Measurements from ENCODE around the gene RABGGTA. TPM values are rescaled to one million over a fixed set of nuclear protein-coding genes. Genes with fewer than 3 reads are reported as not detected.

RABGGTA gene
- total and polyA plus RNA-seq, 8 donors = 16.0 to 230 (median 87.8) TPM

GRCh38 chr14:24292118-24292807 lies 20.9 kb upstream of the RABGGTA start:
- intact Hi-C loops (cut with DNase I; ENCODE audit: low total_unique reads) = loop anchor here (10.0 kb wide), 1 partner anchor 47 kb away; the partner anchor contains the start of gene TINF2
- H3K4me1 ChIP-seq = peaks cover 0 to 11% (median 9%) of the 10 kb centered on the region in 4 donors
- peaks cover 26 to 79% (median 65%) of the 10 kb centered on the region in 4 donors for H3K36me3 ChIP-seq
- 92 to 96% (median 94%) methylated on average over 10 to 11 of the region's 11 CpGs for WGBS, 5 donors
- no peak overlapping the region for H3K4me3 ChIP-seq
- TF ChIP-seq POLR2AphosphoS5 (IDR thresholded peaks at IDR 0.05) (no peak), EP300 (IDR thresholded peaks at IDR 0.05) (no peak), POLR2A (IDR thresholded peaks at IDR 0.05) (no peak), CTCF (IDR thresholded peaks at IDR 0.05) (no peak)
- no peak overlapping the region for H3K27ac ChIP-seq
- no peaks in the 10 kb centered on the region for H3K27me3 ChIP-seq
- no peaks in the 10 kb centered on the region for H3K9me3 ChIP-seq
- DNase-seq = no peak

- H3K4me1 ChIP-seq = peaks cover 0 to 4% (median 2%) of the 10 kb centered on the region in 4 donors
- no peak for DNase-seq
- TF ChIP-seq POLR2A (IDR thresholded peaks at IDR 0.05) (no peak), EP300 (IDR thresholded peaks at IDR 0.05) (no peak), POLR2AphosphoS5 (IDR thresholded peaks at IDR 0.05) (no peak), CTCF (IDR thresholded peaks at IDR 0.05) (no peak)
- no peaks in the 10 kb centered on the region for H3K9me3 ChIP-seq
- H3K36me3 ChIP-seq = peaks cover 26 to 79% (median 65%) of the 10 kb centered on the region in 4 donors
- H3K27me3 ChIP-seq = no peaks in the 10 kb centered on the region
- intact Hi-C loops (cut with DNase I; ENCODE audit: low total_unique reads) = loop anchor here (10.0 kb wide), 1 partner anchor 47 kb away; the partner anchor contains the start of gene TINF2
- WGBS, 5 donors = 85 to 93% (median 90%) methylated on average over 3 of the region's 3 CpGs
- no peak overlapping the region for H3K4me3 ChIP-seq
- H3K27ac ChIP-seq = no peak overlapping the region
Observed at GRCh38 chr14:24291446-24292117, 20.2 kb upstream of the RABGGTA start.

DNA sequence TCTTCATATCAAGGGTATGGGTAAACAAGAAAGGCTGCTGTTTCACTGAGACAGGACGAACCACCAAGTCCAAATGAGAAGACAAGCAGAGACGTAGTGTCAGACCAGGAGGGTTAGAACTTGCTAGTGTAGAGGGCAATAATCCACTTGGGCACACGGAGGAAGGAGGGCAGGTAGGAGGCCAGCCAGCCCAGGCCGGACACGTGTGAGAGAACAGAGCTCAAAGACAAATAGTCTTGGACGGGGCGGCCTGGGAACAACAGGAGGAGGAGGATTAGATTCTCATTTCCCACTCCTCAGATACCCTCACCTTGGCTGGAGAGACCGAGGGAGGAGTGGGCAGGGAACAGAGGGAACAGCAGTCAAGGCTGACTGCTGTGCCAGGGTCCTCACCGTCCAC lies 19.3 kb upstream of the RABGGTA start:
- no peak overlapping the region for H3K4me3 ChIP-seq
- intact Hi-C loops (cut with DNase I; ENCODE audit: low total_unique reads) = loop anchor here (10.0 kb wide), 1 partner anchor 46 kb away; the partner anchor contains the start of gene TINF2
- H3K27me3 ChIP-seq = no peaks in the 10 kb centered on the region
- no peaks in the 10 kb centered on the region for H3K9me3 ChIP-seq
- 80 to 91% (median 85%) methylated on average over 9 of the region's 9 CpGs for WGBS, 5 donors
- no peaks in the 10 kb centered on the region for H3K4me1 ChIP-seq
- no peak for DNase-seq
- peaks cover 18 to 71% (median 58%) of the 10 kb centered on the region in 4 donors for H3K36me3 ChIP-seq
- no peak for TF ChIP-seq CTCF (IDR thresholded peaks at IDR 0.05)
- TF ChIP-seq POLR2A (IDR thresholded peaks at IDR 0.05) = no peak
- no peak for TF ChIP-seq EP300 (IDR thresholded peaks at IDR 0.05)
- TF ChIP-seq POLR2AphosphoS5 (IDR thresholded peaks at IDR 0.05) = no peak
- no peak overlapping the region for H3K27ac ChIP-seq

DNA sequence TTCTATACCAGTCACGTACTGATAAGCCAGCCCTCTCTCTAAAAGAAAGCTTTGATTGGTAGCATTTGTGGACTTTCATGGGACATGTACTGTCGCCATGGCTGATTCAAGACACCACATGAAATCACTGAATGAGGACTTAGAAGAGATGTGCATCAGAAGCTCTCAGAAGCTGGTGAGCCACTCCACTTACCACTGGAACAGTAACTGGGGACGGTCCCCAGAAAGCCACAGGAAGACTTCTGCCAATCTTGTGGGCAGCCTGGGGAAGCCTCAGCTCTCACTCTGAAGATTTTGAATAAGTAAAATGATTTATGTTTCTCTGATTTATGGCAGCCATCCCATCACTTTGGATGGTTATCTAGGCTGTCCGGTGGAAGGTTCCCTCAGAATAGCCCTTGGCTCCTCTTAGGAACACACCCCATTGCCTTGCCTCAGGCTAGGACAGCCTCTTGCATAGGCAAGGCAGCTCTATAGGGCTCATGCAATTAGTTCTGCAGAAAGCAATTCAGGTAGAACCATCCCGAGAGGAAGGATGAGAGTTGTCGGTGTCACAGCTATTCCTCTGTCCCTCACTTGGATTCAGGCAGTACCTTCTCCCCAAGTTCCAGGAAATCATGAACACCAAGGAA lies 18.4 kb upstream of the RABGGTA start:
- no peaks in the 10 kb centered on the region for H3K4me1 ChIP-seq
- H3K9me3 ChIP-seq = no peaks in the 10 kb centered on the region
- no peak overlapping the region for H3K4me3 ChIP-seq
- DNase-seq = no peak
- H3K36me3 ChIP-seq = peaks cover 18 to 61% (median 49%) of the 10 kb centered on the region in 4 donors
- no peak overlapping the region for H3K27ac ChIP-seq
- TF ChIP-seq POLR2A (IDR thresholded peaks at IDR 0.05) (no peak), EP300 (IDR thresholded peaks at IDR 0.05) (no peak), POLR2AphosphoS5 (IDR thresholded peaks at IDR 0.05) (no peak), CTCF (IDR thresholded peaks at IDR 0.05) (no peak)
- intact Hi-C loops (cut with DNase I; ENCODE audit: low total_unique reads) = loop anchor here (10.0 kb wide), 1 partner anchor 45 kb away; the partner anchor contains the start of gene TINF2
- H3K27me3 ChIP-seq = no peaks in the 10 kb centered on the region
- 73 to 82% (median 78%) methylated on average over 6 of the region's 6 CpGs for WGBS, 5 donors
